Suprapubic skin (tissue), 4 donors: Measurements from ENCODE around the gene DNAL1.

Source experiments
- EP300 ChIP-seq: sonication (generic); formaldehyde crosslinking; IDR thresholded peaks from one replicate; pipeline ENCODE4 v1.6.1; 2017; ENCODE audit warnings: antibody characterized with exemption
- POLR2A ChIP-seq, 2 donors: fragments of 450-650 bp; IDR thresholded peaks; one replicate each; pipeline ENCODE4 v1.6.1; 2017; ENCODE audit warnings: antibody characterized with exemption in 2 of 2, mild to moderate bottlenecking in 2 of 2, moderate library complexity in 2 of 2
- POLR2AphosphoS5 ChIP-seq, 3 donors: sonication (generic); formaldehyde crosslinking; IDR thresholded peaks; one replicate each; pipeline ENCODE4 v1.6.1; 2017; ENCODE audit warnings: antibody characterized with exemption in 3 of 3
- TF ChIP-seq, protein P1 (sequence below), 2 donors: fragments of 200-600 bp in 1 of 2; fragments of 450-650 bp in 1 of 2; sonication (generic) in 1 of 2; IDR thresholded peaks; one replicate each; pipeline ENCODE4 v1.5.1; 2016 to 2019; ENCODE audit warnings: antibody characterized with exemption in 2 of 2, mild to moderate bottlenecking in 1 of 2, moderate library complexity in 1 of 2

DNA sequence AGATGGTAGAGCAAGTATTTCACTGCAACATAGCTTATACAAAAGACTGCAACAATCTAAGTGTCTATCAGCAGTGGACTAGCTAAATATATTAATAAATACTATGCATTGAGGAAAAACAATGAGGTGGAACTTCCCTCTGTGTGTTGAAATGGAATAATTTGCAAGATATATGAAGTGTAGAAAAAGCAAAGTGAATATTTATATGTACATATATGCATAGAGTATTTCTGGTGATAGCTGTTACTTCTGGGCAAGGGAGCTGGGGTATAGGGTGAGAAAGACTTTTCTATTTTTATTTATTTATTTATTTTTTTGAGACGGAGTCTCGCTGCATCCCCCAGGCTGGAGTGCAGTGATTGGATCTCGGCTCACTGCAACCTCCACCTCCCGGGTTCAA is 33.9 kb downstream of the DNAL1 start:
- TF ChIP-seq, protein P1, sequence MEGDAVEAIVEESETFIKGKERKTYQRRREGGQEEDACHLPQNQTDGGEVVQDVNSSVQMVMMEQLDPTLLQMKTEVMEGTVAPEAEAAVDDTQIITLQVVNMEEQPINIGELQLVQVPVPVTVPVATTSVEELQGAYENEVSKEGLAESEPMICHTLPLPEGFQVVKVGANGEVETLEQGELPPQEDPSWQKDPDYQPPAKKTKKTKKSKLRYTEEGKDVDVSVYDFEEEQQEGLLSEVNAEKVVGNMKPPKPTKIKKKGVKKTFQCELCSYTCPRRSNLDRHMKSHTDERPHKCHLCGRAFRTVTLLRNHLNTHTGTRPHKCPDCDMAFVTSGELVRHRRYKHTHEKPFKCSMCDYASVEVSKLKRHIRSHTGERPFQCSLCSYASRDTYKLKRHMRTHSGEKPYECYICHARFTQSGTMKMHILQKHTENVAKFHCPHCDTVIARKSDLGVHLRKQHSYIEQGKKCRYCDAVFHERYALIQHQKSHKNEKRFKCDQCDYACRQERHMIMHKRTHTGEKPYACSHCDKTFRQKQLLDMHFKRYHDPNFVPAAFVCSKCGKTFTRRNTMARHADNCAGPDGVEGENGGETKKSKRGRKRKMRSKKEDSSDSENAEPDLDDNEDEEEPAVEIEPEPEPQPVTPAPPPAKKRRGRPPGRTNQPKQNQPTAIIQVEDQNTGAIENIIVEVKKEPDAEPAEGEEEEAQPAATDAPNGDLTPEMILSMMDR (IDR thresholded peaks at IDR 0.05) = no peak
- TF ChIP-seq EP300 = no peak
- TF ChIP-seq POLR2A (IDR thresholded peaks at IDR 0.05) = no peak
- no peak for TF ChIP-seq POLR2AphosphoS5 (IDR thresholded peaks at IDR 0.05)
